ENCODE data around the gene S1PR4. TPM values are rescaled to one million over a fixed set of nuclear protein-coding genes. Genes with fewer than 3 reads are reported as not detected.
A peak's percentile ranks its signal among the peaks of the same experiment; 100 is the strongest.

The S1PR4 gene
- total and polyA plus RNA-seq, 8 donors = 0.23 to 1.1 (median 0.90) TPM; not detected in 2

DNA sequence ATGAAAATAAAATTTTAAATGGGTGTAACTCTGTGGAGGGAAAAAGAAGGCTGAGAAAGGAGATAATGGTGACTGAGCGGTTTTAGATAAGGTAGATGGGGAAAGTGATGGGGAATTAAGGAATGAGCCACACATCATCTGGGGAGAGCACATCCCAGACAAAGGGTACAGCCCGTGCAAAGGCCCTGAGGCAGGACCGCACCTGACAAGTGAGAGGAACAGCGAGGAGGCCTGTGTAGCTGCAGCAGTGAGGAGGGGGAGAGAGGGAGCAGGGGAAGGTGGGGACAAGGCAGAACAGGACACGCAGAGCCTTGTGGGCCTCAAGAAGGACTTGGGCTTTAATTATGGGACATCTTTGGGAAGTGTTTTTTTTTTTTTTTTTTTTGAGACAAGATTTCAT is 44.1 kb downstream of the S1PR4 start:
- Histone ChIP-seq H3K9me3 (no peaks in the 10 kb centered on the region), H3K27ac (no peak overlapping the region), H3K27me3 (no peaks in the 10 kb centered on the region), H3K4me3 (no peak overlapping the region), H3K4me1 (no peaks in the 10 kb centered on the region), H3K36me3 (no peaks in the 10 kb centered on the region)
- ATAC-seq = no peak
- intact Hi-C loops (cut with DNase I) = no loop called here
- no peak for FAIRE-seq
- WGBS, 2 donors = 75 to 85% methylated on average over 5 of the region's 5 CpGs
- no peak for DNase-seq
- TF ChIP-seq, protein P1, sequence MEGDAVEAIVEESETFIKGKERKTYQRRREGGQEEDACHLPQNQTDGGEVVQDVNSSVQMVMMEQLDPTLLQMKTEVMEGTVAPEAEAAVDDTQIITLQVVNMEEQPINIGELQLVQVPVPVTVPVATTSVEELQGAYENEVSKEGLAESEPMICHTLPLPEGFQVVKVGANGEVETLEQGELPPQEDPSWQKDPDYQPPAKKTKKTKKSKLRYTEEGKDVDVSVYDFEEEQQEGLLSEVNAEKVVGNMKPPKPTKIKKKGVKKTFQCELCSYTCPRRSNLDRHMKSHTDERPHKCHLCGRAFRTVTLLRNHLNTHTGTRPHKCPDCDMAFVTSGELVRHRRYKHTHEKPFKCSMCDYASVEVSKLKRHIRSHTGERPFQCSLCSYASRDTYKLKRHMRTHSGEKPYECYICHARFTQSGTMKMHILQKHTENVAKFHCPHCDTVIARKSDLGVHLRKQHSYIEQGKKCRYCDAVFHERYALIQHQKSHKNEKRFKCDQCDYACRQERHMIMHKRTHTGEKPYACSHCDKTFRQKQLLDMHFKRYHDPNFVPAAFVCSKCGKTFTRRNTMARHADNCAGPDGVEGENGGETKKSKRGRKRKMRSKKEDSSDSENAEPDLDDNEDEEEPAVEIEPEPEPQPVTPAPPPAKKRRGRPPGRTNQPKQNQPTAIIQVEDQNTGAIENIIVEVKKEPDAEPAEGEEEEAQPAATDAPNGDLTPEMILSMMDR (IDR thresholded peaks at IDR 0.05) = no peak

- DNase-seq (peak in 4 of 6 donors; percentile 34 to 86 (median 50)), ATAC-seq (peak; percentile 67 to 96 (median 76)), FAIRE-seq (no peak)
- TF ChIP-seq, protein P1 (IDR thresholded peaks at IDR 0.05) = peak in 3 of 4 donors; percentile 21 to 40 (median 32)
- intact Hi-C loops (cut with DNase I) = no loop called here
- no peaks in the 10 kb centered on the region for H3K36me3 ChIP-seq
- no peaks in the 10 kb centered on the region for H3K4me1 ChIP-seq
- no peak within 1 kb of the TSS for H3K27ac ChIP-seq
- H3K9me3 ChIP-seq = no peaks in the 10 kb centered on the region
- WGBS, 2 donors = 2% methylated on average over 38 to 93 of the region's 94 CpGs
- H3K4me3 ChIP-seq = peak within 1 kb of the TSS in 1 of 4 donors; percentile 11
- no peaks in the 10 kb centered on the region for H3K27me3 ChIP-seq
These were observed 46.0 kb downstream of the S1PR4 start, which contains the start of gene CELF5 for GRCh38 chr19:3224346-3225168. Gene CELF5 (plus strand): TSS chr19:3224661. CDS start chr19:3224740, 79 bp downstream.

DNA sequence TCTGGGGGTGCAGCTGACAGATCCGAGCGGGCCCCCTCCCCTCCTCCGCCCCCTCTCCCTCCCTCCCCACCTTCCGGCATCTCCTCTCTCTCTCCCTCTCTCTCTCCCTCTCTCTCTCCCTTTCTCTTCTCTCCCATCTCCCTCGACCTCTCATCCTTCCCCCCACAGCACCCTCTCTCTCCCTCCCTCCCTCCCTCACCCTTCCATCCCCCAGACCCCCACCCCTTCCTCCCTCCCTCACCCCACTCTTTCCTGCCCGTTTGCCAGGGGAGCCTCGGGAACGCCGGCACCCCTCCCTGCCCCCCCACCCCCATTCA is 46.6 kb downstream of the S1PR4 start:
- DNase-seq (no peak), ATAC-seq (no peak), FAIRE-seq (no peak)
- Histone ChIP-seq H3K9me3 (no peaks in the 10 kb centered on the region), H3K27me3 (no peaks in the 10 kb centered on the region), H3K4me1 (no peaks in the 10 kb centered on the region), H3K27ac (no peak overlapping the region), H3K4me3 (no peak overlapping the region), H3K36me3 (no peaks in the 10 kb centered on the region)
- TF ChIP-seq, protein P1 (IDR thresholded peaks at IDR 0.05) = no peak
- intact Hi-C loops (cut with DNase I) = no loop called here
- 0% methylated on average over 5 to 9 of the region's 9 CpGs for WGBS, 2 donors

- ATAC-seq (no peak), FAIRE-seq (no peak), DNase-seq (no peak)
- TF ChIP-seq, protein P1 (IDR thresholded peaks at IDR 0.05) = no peak
- Histone ChIP-seq H3K4me1 (no peaks in the 10 kb centered on the region), H3K4me3 (no peak overlapping the region), H3K36me3 (no peaks in the 10 kb centered on the region), H3K27me3 (no peaks in the 10 kb centered on the region), H3K9me3 (no peaks in the 10 kb centered on the region), H3K27ac (no peak overlapping the region)
- intact Hi-C loops (cut with DNase I) = no loop called here
- 41% methylated on average over 14 to 16 of the region's 16 CpGs for WGBS, 2 donors
These were observed 47.1 kb downstream of the S1PR4 start for GRCh38 chr19:3225677-3226093.

- Histone ChIP-seq H3K27me3 (no peaks in the 10 kb centered on the region), H3K36me3 (no peaks in the 10 kb centered on the region), H3K4me1 (no peaks in the 10 kb centered on the region), H3K27ac (no peak overlapping the region), H3K9me3 (no peaks in the 10 kb centered on the region), H3K4me3 (no peak overlapping the region)
- TF ChIP-seq, protein P1 (IDR thresholded peaks at IDR 0.05) = no peak
- 59 to 65% methylated on average over 12 of the region's 12 CpGs for WGBS, 2 donors
- intact Hi-C loops (cut with DNase I) = no loop called here
- no peak for FAIRE-seq
- ATAC-seq = no peak
- DNase-seq = no peak
These were observed 48.6 kb downstream of the S1PR4 start for GRCh38 chr19:3227054-3227626.
